Measurements from ENCODE around the gene CYRIA. TPM values are rescaled to one million over a fixed set of nuclear protein-coding genes. Genes with fewer than 3 reads are reported as not detected.

CYRIA gene
- total and polyA plus RNA-seq, 10 of the 15 experiments (the other 5 are each of a cell fraction or from before 2014, with no cell fraction given): 3.0 to 13.1 (median 8.5) TPM

DNA sequence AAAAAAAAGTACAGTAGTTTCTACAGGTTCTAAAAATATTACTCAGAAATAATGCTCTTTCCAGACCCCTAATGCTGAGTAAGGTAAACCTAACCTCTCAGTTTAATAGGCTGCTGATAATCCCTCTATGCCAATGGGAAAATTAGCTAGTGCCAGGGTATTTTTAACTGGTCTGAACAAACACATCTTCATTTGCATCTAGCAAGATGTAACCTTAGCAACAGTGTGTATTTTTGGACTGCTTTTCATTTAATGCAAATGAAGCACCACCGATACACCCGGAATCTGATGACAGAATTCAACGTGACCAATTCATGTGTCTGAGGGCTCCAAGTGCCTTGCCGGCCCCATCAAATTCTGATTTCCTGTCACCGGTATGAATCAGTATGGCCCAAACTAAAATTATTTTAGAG is 47.4 kb upstream of the CYRIA start (continued):
- TF ChIP-seq BHLHE40 (IDR thresholded peaks at IDR 0.05; ENCODE audit: borderline replicate concordance in 1 of 2, low read depth in 2 of 2, low read length in 1 of 2) (peak in 1 of 2 experiments; percentile 30; a peak in 1 of 4 replicates), IKZF2 (IDR thresholded peaks at IDR 0.05) (no peak), ZNF384 (IDR thresholded peaks at IDR 0.05; ENCODE audit: borderline replicate concordance, low read depth, low read length) (no peak), WRNIP1 (IDR thresholded peaks at IDR 0.05; ENCODE audit: borderline replicate concordance, low read depth, low read length) (no peak), RAD51 (IDR thresholded peaks at IDR 0.05) (no peak), MEF2A (IDR thresholded peaks at IDR 0.05; ENCODE audit: insufficient read depth, low read depth, low read length) (peak; percentile 94), NFYB (IDR thresholded peaks at IDR 0.05; ENCODE audit: insufficient read depth, low read depth, low read length) (0 out of 2 replicates have a peak, but pooled peaks have one; percentile 35), ZNF207 (IDR thresholded peaks at IDR 0.05; ENCODE audit: borderline replicate concordance) (no peak), SP1 (IDR thresholded peaks at IDR 0.05; ENCODE audit: low read depth, low read length) (no peak), RFX5 (IDR thresholded peaks at IDR 0.05; ENCODE audit: low read depth, low read length) (peak; percentile 63), NFIC (IDR thresholded peaks at IDR 0.05; ENCODE audit: low read depth, low read length) (no peak), BCL11A (IDR thresholded peaks at IDR 0.05; ENCODE audit: low read depth, low read length) (no peak)
- TF ChIP-seq, protein P1, sequence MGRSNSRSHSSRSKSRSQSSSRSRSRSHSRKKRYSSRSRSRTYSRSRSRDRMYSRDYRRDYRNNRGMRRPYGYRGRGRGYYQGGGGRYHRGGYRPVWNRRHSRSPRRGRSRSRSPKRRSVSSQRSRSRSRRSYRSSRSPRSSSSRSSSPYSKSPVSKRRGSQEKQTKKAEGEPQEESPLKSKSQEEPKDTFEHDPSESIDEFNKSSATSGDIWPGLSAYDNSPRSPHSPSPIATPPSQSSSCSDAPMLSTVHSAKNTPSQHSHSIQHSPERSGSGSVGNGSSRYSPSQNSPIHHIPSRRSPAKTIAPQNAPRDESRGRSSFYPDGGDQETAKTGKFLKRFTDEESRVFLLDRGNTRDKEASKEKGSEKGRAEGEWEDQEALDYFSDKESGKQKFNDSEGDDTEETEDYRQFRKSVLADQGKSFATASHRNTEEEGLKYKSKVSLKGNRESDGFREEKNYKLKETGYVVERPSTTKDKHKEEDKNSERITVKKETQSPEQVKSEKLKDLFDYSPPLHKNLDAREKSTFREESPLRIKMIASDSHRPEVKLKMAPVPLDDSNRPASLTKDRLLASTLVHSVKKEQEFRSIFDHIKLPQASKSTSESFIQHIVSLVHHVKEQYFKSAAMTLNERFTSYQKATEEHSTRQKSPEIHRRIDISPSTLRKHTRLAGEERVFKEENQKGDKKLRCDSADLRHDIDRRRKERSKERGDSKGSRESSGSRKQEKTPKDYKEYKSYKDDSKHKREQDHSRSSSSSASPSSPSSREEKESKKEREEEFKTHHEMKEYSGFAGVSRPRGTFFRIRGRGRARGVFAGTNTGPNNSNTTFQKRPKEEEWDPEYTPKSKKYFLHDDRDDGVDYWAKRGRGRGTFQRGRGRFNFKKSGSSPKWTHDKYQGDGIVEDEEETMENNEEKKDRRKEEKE (IDR thresholded peaks at IDR 0.05): no peak
- TF ChIP-seq, protein P2, sequence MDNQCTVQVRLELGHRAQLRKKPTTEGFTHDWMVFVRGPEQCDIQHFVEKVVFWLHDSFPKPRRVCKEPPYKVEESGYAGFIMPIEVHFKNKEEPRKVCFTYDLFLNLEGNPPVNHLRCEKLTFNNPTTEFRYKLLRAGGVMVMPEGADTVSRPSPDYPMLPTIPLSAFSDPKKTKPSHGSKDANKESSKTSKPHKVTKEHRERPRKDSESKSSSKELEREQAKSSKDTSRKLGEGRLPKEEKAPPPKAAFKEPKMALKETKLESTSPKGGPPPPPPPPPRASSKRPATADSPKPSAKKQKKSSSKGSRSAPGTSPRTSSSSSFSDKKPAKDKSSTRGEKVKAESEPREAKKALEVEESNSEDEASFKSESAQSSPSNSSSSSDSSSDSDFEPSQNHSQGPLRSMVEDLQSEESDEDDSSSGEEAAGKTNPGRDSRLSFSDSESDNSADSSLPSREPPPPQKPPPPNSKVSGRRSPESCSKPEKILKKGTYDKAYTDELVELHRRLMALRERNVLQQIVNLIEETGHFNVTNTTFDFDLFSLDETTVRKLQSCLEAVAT (IDR thresholded peaks at IDR 0.05): no peak
- TF ChIP-seq, protein P3, sequence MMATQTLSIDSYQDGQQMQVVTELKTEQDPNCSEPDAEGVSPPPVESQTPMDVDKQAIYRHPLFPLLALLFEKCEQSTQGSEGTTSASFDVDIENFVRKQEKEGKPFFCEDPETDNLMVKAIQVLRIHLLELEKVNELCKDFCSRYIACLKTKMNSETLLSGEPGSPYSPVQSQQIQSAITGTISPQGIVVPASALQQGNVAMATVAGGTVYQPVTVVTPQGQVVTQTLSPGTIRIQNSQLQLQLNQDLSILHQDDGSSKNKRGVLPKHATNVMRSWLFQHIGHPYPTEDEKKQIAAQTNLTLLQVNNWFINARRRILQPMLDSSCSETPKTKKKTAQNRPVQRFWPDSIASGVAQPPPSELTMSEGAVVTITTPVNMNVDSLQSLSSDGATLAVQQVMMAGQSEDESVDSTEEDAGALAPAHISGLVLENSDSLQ (IDR thresholded peaks at IDR 0.05): peak; percentile 64; the same call in 1 of the 2 replicates
- TF ChIP-seq, protein P4, sequence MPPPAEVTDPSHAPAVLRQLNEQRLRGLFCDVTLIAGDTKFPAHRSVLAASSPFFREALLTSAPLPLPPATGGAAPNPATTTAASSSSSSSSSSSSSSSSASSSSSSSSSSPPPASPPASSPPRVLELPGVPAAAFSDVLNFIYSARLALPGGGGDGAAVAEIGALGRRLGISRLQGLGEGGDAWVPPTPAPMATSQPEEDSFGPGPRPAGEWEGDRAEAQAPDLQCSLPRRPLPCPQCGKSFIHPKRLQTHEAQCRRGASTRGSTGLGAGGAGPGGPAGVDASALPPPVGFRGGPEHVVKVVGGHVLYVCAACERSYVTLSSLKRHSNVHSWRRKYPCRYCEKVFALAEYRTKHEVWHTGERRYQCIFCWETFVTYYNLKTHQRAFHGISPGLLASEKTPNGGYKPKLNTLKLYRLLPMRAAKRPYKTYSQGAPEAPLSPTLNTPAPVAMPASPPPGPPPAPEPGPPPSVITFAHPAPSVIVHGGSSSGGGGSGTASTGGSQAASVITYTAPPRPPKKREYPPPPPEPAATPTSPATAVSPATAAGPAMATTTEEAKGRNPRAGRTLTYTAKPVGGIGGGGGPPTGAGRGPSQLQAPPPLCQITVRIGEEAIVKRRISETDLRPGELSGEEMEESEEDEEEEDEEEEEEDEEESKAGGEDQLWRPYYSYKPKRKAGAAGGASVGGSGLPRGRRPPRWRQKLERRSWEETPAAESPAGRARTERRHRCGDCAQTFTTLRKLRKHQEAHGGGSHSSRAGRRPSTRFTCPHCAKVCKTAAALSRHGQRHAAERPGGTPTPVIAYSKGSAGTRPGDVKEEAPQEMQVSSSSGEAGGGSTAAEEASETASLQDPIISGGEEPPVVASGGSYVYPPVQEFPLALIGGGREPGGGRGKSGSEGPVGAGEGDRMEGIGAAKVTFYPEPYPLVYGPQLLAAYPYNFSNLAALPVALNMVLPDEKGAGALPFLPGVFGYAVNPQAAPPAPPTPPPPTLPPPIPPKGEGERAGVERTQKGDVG (CRISPR knock-in tag; IDR thresholded peaks at IDR 0.05): no peak
